Ectodermal cell (in vitro differentiated cells): ENCODE data around the gene YARS1.

Source experiments
- H3K27ac ChIP-seq: 2 replicates; pipeline ENCODE4 v1.7.0; 2013; ENCODE audit warnings: mild to moderate bottlenecking, low read depth, low read length; ENCODE audit not compliant: insufficient read depth, poor library complexity, severe bottlenecking
- H3K27me3 ChIP-seq: 2 replicates; pipeline ENCODE4 v1.7.0; 2013; ENCODE audit warnings: mild to moderate bottlenecking, low read length; ENCODE audit not compliant: insufficient read depth, control insufficient read depth, poor library complexity, severe bottlenecking
- H3K36me3 ChIP-seq: one replicate; pipeline ENCODE4 v1.7.0; 2013; ENCODE audit warnings: low read length; ENCODE audit not compliant: control insufficient read depth, insufficient read depth
- H3K4me1 ChIP-seq: one replicate; pipeline ENCODE4 v1.7.0; 2013; ENCODE audit warnings: low read length; ENCODE audit not compliant: control insufficient read depth, insufficient read depth
- H3K4me3 ChIP-seq: 2 replicates; pipeline ENCODE4 v1.7.0; 2013; ENCODE audit warnings: low read depth, low read length, control low read depth; ENCODE audit not compliant: insufficient read depth
- H3K9me3 ChIP-seq: 2 replicates; pipeline ENCODE4 v1.7.0; 2013; ENCODE audit warnings: mild to moderate bottlenecking, low read length, moderate library complexity; ENCODE audit not compliant: control insufficient read depth
- WGBS, 2 experiments: methylation state at CpG; one replicate each; pipeline ENCODE4 v1.1.7; 2013; ENCODE audit warnings: missing lambda C conversion rate in 2 of 2; 5-methylcytosine and 5-hydroxymethylcytosine counted together

Gene YARS1

DNA sequence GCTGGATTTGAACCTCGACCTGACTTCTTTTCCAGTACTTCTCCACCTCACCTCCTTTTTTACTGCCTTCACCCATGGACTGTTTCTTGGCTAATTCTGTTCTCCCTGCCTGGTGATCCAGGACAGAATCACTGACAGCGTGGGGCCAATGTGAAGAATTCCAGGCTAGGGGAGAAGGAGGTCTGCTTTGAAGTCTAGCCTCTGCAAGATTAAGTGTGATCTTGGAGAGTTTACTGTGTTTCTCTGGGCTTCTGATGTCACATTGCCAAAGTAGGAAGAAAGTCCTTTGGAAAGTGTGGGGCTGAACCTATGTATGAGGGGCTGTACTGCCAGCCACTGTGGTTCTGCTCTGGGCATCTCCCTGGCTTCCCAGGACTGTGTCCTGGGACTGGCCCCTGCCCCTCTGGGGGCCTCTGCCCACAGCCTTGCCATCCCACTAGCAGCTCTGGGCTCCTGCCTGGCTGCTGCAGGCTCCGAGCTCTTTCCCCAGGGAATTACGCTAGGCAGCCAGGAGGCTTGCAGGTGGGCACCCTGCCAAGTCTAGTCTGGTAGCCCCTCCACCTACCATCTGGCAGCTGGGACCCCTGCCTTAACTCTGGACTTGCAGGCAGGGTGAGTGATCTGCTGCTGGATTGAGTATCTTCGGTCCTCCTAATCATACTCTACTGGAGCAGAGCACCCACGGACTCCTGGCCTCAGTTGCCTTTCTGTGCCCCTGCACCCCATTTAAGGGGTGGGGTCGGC, 52.2 kb downstream of the YARS1 start:
- 42 to 48% methylated on average over 7 of the region's 7 CpGs for WGBS, 2 experiments
- Histone ChIP-seq H3K36me3 (peaks cover 1% of the 10 kb centered on the region), H3K4me3 (peak overlapping the region; percentile 22), H3K4me1 (peaks cover 51% of the 10 kb centered on the region), H3K9me3 (no peaks in the 10 kb centered on the region), H3K27me3 (no peaks in the 10 kb centered on the region), H3K27ac (no peak overlapping the region)

GRCh38 chr1:32763221-32763620, 53.9 kb downstream of the YARS1 start:
- no peaks in the 10 kb centered on the region for H3K9me3 ChIP-seq
- no peak overlapping the region for H3K4me3 ChIP-seq
- no peaks in the 10 kb centered on the region for H3K27me3 ChIP-seq
- H3K36me3 ChIP-seq: no peaks in the 10 kb centered on the region
- WGBS, 2 experiments: 94 to 95% methylated on average over 5 of the region's 5 CpGs
- H3K4me1 ChIP-seq: peaks cover 61% of the 10 kb centered on the region
- no peak overlapping the region for H3K27ac ChIP-seq

DNA sequence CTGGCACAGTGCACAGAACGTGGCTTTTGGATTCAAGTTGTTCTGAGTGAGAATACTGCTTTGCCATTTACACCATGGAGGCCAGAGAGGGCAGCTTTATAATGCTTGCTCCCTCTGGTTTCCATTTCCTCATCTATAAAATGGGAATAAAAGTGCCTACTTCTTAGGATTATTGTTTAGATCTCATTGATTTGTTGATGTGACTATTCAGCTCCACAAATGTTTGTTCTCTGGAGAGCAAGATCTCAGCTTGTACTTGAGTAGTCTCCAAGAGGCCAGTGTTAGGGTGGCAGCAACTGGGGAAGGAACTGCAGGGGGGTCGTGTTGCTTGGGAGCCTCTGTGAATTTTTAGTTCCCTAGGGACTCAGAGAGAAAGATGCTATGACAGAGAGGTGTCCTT, 55.2 kb downstream of the YARS1 start:
- no peaks in the 10 kb centered on the region for H3K9me3 ChIP-seq
- 42 to 43% methylated on average over 2 of the region's 2 CpGs for WGBS, 2 experiments
- no peak overlapping the region for H3K27ac ChIP-seq
- no peaks in the 10 kb centered on the region for H3K27me3 ChIP-seq
- peaks cover 54% of the 10 kb centered on the region for H3K4me1 ChIP-seq
- H3K36me3 ChIP-seq: no peaks in the 10 kb centered on the region
- no peak overlapping the region for H3K4me3 ChIP-seq

GRCh38 chr1:32761253-32761877, 55.8 kb downstream of the YARS1 start:
- Histone ChIP-seq H3K36me3 (no peaks in the 10 kb centered on the region), H3K4me1 (peaks cover 48% of the 10 kb centered on the region), H3K9me3 (no peaks in the 10 kb centered on the region), H3K27ac (no peak overlapping the region), H3K27me3 (no peaks in the 10 kb centered on the region), H3K4me3 (no peak overlapping the region)
- WGBS, 2 experiments: 72 to 74% methylated on average over 10 of the region's 10 CpGs

- Histone ChIP-seq H3K4me1 (peaks cover 39% of the 10 kb centered on the region), H3K36me3 (no peaks in the 10 kb centered on the region), H3K27ac (no peak overlapping the region), H3K27me3 (no peaks in the 10 kb centered on the region), H3K4me3 (no peak overlapping the region), H3K9me3 (no peaks in the 10 kb centered on the region)
- WGBS, 2 experiments: 41% methylated on average over 14 of the region's 14 CpGs
These were observed 57.0 kb downstream of the YARS1 start for GRCh38 chr1:32759997-32760623.

DNA sequence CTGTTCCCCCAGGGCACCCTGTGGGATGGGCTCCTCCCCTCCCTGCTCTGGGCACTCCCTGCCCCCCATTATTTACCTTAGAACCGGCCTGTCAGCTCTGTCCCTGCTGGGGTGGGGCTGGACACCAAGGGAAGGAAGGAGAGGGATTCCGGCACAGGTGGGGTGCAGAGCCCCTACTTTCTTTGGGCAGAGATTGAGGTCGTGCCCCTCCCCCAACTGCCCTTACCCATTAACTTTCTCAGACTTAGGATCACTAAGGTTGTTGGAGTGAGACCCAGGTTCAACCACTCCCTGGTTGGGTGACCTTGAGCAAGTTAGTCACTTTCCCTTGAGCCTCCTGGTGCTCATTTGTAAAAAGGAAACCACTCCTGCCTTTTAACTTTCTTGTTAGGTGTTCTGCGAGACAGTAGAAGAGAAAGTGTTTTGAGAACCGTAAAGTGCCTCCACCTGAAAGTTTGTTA, 57.6 kb downstream of the YARS1 start:
- H3K36me3 ChIP-seq: no peaks in the 10 kb centered on the region
- no peaks in the 10 kb centered on the region for H3K27me3 ChIP-seq
- peaks cover 35% of the 10 kb centered on the region for H3K4me1 ChIP-seq
- no peak overlapping the region for H3K27ac ChIP-seq
- H3K4me3 ChIP-seq: no peak overlapping the region
- 34 to 42% methylated on average over 5 of the region's 5 CpGs for WGBS, 2 experiments
- H3K9me3 ChIP-seq: no peaks in the 10 kb centered on the region

DNA sequence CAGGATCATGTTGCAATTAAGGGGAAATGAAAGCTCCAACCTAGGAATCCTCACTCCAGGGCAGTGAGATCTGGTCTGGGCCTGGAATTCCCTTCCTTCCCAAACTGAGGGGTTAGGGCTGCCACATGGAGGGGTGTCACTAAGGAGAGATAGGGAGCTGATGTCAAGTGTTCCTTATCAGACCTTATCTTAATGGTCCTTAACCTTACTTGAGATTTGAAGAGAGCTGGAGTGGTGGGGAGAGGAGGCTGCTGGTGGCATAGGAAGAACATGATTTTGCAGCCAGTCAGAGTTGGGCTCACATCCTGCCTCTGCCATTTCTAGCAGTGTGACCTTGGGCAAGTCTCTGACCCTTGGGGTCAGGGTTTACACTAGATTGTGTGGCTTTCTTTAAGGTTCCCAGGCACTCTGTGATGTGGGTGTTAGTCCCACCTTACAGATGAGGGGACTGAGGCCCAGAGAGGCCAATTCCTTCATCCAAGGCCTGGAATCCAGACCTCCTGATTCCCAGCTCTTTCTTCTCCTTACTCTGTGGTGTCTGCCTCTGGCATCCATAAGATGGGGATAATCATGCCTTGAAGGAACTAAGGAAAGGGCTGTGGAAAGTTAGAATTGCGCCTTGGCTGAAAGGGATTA, 58.2 kb downstream of the YARS1 start:
- Histone ChIP-seq H3K4me3 (no peak overlapping the region), H3K27ac (no peak overlapping the region), H3K36me3 (no peaks in the 10 kb centered on the region), H3K27me3 (no peaks in the 10 kb centered on the region), H3K9me3 (no peaks in the 10 kb centered on the region), H3K4me1 (peaks cover 35% of the 10 kb centered on the region)
- WGBS, 2 experiments: 91 to 100% methylated on average over 1 of the region's 1 CpG

DNA sequence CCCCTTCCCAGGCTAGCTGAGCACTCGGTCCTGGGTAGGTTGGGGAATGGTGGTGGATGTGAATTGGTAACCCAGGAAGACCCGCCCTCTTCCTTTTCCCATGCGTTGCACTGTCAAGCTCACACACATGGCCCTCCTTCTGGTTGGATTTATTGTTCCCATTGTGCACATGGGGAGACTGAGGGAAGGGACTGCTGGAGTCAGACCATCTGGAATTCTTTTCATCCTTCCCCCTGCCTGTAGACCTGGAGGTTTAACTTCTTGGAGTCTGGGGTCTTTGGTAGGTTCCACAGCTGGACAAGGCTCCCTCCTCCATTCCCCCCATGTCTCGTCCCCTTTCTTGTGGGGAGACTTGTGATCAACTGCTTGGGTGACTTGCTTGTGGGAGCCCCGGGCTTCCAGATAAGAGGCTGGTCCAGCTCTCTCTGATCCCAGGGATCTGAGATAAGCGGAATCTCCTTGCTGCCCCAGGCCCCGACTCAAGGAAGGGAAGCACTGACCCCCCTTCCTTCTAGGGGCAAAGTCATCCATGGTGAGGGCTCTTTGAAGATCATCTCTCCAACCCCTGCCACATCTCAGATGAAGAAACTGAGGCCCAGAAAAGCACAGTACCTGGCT, 58.9 kb downstream of the YARS1 start:
- Histone ChIP-seq H3K27ac (no peak overlapping the region), H3K9me3 (no peaks in the 10 kb centered on the region), H3K36me3 (no peaks in the 10 kb centered on the region), H3K4me3 (no peak overlapping the region), H3K4me1 (peaks cover 35% of the 10 kb centered on the region), H3K27me3 (no peaks in the 10 kb centered on the region)
- WGBS, 2 experiments: 74% methylated on average over 6 to 7 of the region's 7 CpGs

GRCh38 chr1:32757213-32757895, 59.8 kb downstream of the YARS1 start:
- H3K9me3 ChIP-seq: no peaks in the 10 kb centered on the region
- no peak overlapping the region for H3K4me3 ChIP-seq
- 85 to 88% methylated on average over 4 of the region's 4 CpGs for WGBS, 2 experiments
- no peak overlapping the region for H3K27ac ChIP-seq
- H3K4me1 ChIP-seq: peaks cover 35% of the 10 kb centered on the region
- no peaks in the 10 kb centered on the region for H3K27me3 ChIP-seq
- no peaks in the 10 kb centered on the region for H3K36me3 ChIP-seq
